Thymus (tissue), 11 donors: ENCODE measurements around the gene TANGO6. TPM values are rescaled to one million over a fixed set of nuclear protein-coding genes. Genes with fewer than 3 reads are reported as not detected.
"Not testable (repeated sequence)": the region's sequence is repeated elsewhere in the genome, so short reads cannot be mapped to it uniquely, and the experiment has no call there.

Experiments used
- DNase-seq, 9 donors: peaks; one replicate each; pipeline ENCODE4 v3.0.0-alpha.2; 2013; ENCODE audit warnings: low spot score in 9 of 9, low read depth in 6 of 9, missing footprints in 1 of 9
- H3K27ac ChIP-seq, 2 donors: one replicate each; pipeline ENCODE4 v1.5.1; 2013; ENCODE audit warnings: control low read depth in 1 of 2, low read depth in 1 of 2, low read length in 1 of 2, mild to moderate bottlenecking in 1 of 2, moderate library complexity in 1 of 2
- H3K27me3 ChIP-seq, 2 donors: one replicate each; pipeline ENCODE4 v1.5.1; 2013; ENCODE audit warnings: low read length in 1 of 2; ENCODE audit not compliant: control insufficient read depth in 2 of 2, insufficient read depth in 1 of 2
- H3K36me3 ChIP-seq, 2 donors: one replicate each; pipeline ENCODE4 v1.5.1; 2013; ENCODE audit warnings: low read length in 1 of 2, mild to moderate bottlenecking in 1 of 2, moderate library complexity in 1 of 2; ENCODE audit not compliant: control insufficient read depth in 2 of 2, insufficient read depth in 2 of 2
- H3K4me1 ChIP-seq, 2 donors: one replicate each; pipeline ENCODE4 v1.5.1; 2013; ENCODE audit warnings: low read length in 2 of 2; ENCODE audit not compliant: control insufficient read depth in 2 of 2, insufficient read depth in 2 of 2
- H3K4me3 ChIP-seq, 2 donors: one replicate each; pipeline ENCODE4 v1.5.1; 2013; ENCODE audit warnings: low read length in 2 of 2, control low read depth in 1 of 2, mild to moderate bottlenecking in 1 of 2
- H3K9me3 ChIP-seq, 2 donors: one replicate each; pipeline ENCODE4 v1.5.1; 2013; ENCODE audit warnings: low read length in 1 of 2, mild to moderate bottlenecking in 1 of 2; ENCODE audit not compliant: control insufficient read depth in 2 of 2, insufficient read depth in 1 of 2
- WGBS: extraction: QIAGEN DNeasy Blood & Tissue Kit; methylation state at CpG from one replicate; pipeline ENCODE4 v1.1.7; 2013; 5-methylcytosine and 5-hydroxymethylcytosine counted together
- polyA plus RNA-seq: library from polyadenylated mRNA; stranded (reverse); fragments of 200-250 nt; gene quantifications from one replicate; pipeline ENCODE4 v1.2.3, GENCODE V29; 2013
- total RNA-seq: library from RNA; stranded (reverse); fragments of 120-200 nt; gene quantifications from one replicate; pipeline ENCODE4 v1.2.4, GENCODE V29; 2013
- donor health status: healthy.

TANGO6 gene
- total and polyA plus RNA-seq, 2 donors: 3.2 to 9.1 TPM

- Histone ChIP-seq H3K27me3 (no peaks in the 10 kb centered on the region), H3K9me3 (no peaks in the 10 kb centered on the region), H3K4me1 (peaks cover 0 to 4% of the 10 kb centered on the region in 2 donors), H3K27ac (no peak overlapping the region), H3K4me3 (no peak overlapping the region), H3K36me3 (peaks cover 6 to 9% of the 10 kb centered on the region in 2 donors)
- DNase-seq: peak in 2 of 9 donors; percentile 13 to 29
- WGBS: 90% methylated on average over 6 of the region's 6 CpGs
Observed at GRCh38 chr16:69040144-69040909, 197.0 kb downstream of the TANGO6 start.

GRCh38 chr16:69048328-69049120, 205.2 kb downstream of the TANGO6 start:
- H3K36me3 ChIP-seq: peaks cover 0 to 4% of the 10 kb centered on the region in 2 donors
- H3K27ac ChIP-seq: no peak overlapping the region
- no peaks in the 10 kb centered on the region for H3K4me1 ChIP-seq
- WGBS: 100% methylated on average over 4 of the region's 4 CpGs
- no peaks in the 10 kb centered on the region for H3K9me3 ChIP-seq
- no peak for DNase-seq
- no peaks in the 10 kb centered on the region for H3K27me3 ChIP-seq
- H3K4me3 ChIP-seq: no peak overlapping the region

- no peak for DNase-seq
- Histone ChIP-seq H3K4me3 (no peak overlapping the region), H3K27me3 (no peaks in the 10 kb centered on the region), H3K36me3 (no peaks in the 10 kb centered on the region), H3K27ac (no peak overlapping the region), H3K9me3 (no peaks in the 10 kb centered on the region), H3K4me1 (no peaks in the 10 kb centered on the region)
- 97% methylated on average over 5 of the region's 5 CpGs for WGBS
Observed at GRCh38 chr16:69049146-69049545, 205.8 kb downstream of the TANGO6 start.

GRCh38 chr16:69049603-69050375, 206.5 kb downstream of the TANGO6 start:
- Histone ChIP-seq H3K27ac (no peak overlapping the region), H3K9me3 (no peaks in the 10 kb centered on the region), H3K4me1 (no peaks in the 10 kb centered on the region), H3K36me3 (no peaks in the 10 kb centered on the region), H3K4me3 (no peak overlapping the region), H3K27me3 (no peaks in the 10 kb centered on the region)
- DNase-seq: no peak
- 97% methylated on average over 5 of the region's 5 CpGs for WGBS

GRCh38 chr16:69051517-69051830, 208.1 kb downstream of the TANGO6 start:
- H3K36me3 ChIP-seq, H3K27me3 ChIP-seq, H3K4me1 ChIP-seq, H3K4me3 ChIP-seq, H3K9me3 ChIP-seq, DNase-seq, H3K27ac ChIP-seq: not testable (repeated sequence)
- 99% methylated on average over 3 of the region's 3 CpGs for WGBS

- Histone ChIP-seq H3K4me1 (no peaks in the 10 kb centered on the region), H3K36me3 (no peaks in the 10 kb centered on the region), H3K27me3 (no peaks in the 10 kb centered on the region), H3K27ac (no peak overlapping the region), H3K9me3 (no peaks in the 10 kb centered on the region), H3K4me3 (no peak overlapping the region)
- no peak for DNase-seq
- WGBS: over 99% methylated on average over 3 of the region's 3 CpGs
Observed at GRCh38 chr16:69055008-69055407, 211.7 kb downstream of the TANGO6 start.

GRCh38 chr16:69055980-69056379, 212.6 kb downstream of the TANGO6 start:
- H3K36me3 ChIP-seq: no peaks in the 10 kb centered on the region
- H3K4me3 ChIP-seq: no peak overlapping the region
- no peaks in the 10 kb centered on the region for H3K4me1 ChIP-seq
- no peak overlapping the region for H3K27ac ChIP-seq
- H3K27me3 ChIP-seq: no peaks in the 10 kb centered on the region
- DNase-seq: no peak
- H3K9me3 ChIP-seq: no peaks in the 10 kb centered on the region
- WGBS: 97% methylated on average over 1 of the region's 1 CpG

- Histone ChIP-seq H3K27ac (no peak overlapping the region), H3K9me3 (no peaks in the 10 kb centered on the region), H3K4me3 (no peak overlapping the region), H3K27me3 (no peaks in the 10 kb centered on the region), H3K36me3 (no peaks in the 10 kb centered on the region), H3K4me1 (no peaks in the 10 kb centered on the region)
- WGBS: 89% methylated on average over 3 of the region's 3 CpGs
- no peak for DNase-seq
Observed at GRCh38 chr16:69056421-69056820, 213.1 kb downstream of the TANGO6 start.
